Spleen (tissue), 7 donors: ENCODE measurements around the gene TRPM8.

Source experiments
- CTCF ChIP-seq, 11 experiments: fragments of 200-600 bp in 7 of 11; fragments of 450-650 bp in 4 of 11; sonication (generic) in 4 of 11; IDR thresholded peaks in 8 of 11; conservative IDR thresholded peaks in 3 of 11; 1 replicate in 7 of 11; 2 replicates in 4 of 11; pipeline versions ENCODE4 v1.4.0 to v1.8.0; 2016 to 2021; ENCODE audit warnings: antibody characterized with exemption in 11 of 11, inconsistent platforms in 4 of 11, mild to moderate bottlenecking in 1 of 11
- POLR2A ChIP-seq, 3 donors: fragments of 450-650 bp; IDR thresholded peaks; one replicate each; pipeline ENCODE4 v1.5.1; 2017; ENCODE audit warnings: antibody characterized with exemption in 3 of 3, mild to moderate bottlenecking in 1 of 3
- POLR2AphosphoS5 ChIP-seq, 3 donors: sonication (generic); formaldehyde crosslinking; IDR thresholded peaks; one replicate each; pipeline ENCODE4 v1.5.1; 2017; ENCODE audit warnings: antibody characterized with exemption in 3 of 3
- donor health status: DM: no; HTN: no; CAD: no; lungs with moderate emphysema.
- donor health status: DM: no; HTN: no; CAD: no.
- donor health status: DM: no; HTN: no; CAD: no.

- TF ChIP-seq CTCF (IDR thresholded peaks at IDR 0.05 in 8 of 11, conservative IDR thresholded peaks at IDR 0.05 in 3 of 11) (no peak), POLR2A (IDR thresholded peaks at IDR 0.05) (no peak), POLR2AphosphoS5 (IDR thresholded peaks at IDR 0.05) (no peak)
Measured at GRCh38 chr2:233989221-233989858, 72.2 kb downstream of the TRPM8 start.
